ENCODE data around the gene CCDC127. TPM values are rescaled to one million over a fixed set of nuclear protein-coding genes. Genes with fewer than 3 reads are reported as not detected.

CCDC127 gene
- total RNA-seq, 1 donor from 2014 or later = 6.4 TPM

GRCh38 chr5:195401-196160, 22.4 kb downstream of the CCDC127 start:
- Mint-ChIP-seq H3K9me3 (no peaks in the 10 kb centered on the region), H3K27me3 (peaks cover 8% of the 10 kb centered on the region), H3K36me3 (ENCODE audit: low read depth) (no peaks in the 10 kb centered on the region), H3K4me3 (no peak overlapping the region), H3K4me1 (peaks cover 6% of the 10 kb centered on the region), H3K27ac (no peak overlapping the region)
- ATAC-seq (ENCODE audit: low read depth) (no peak), DNase-seq (no peak)
- CTCF ChIA-PET = interaction anchor here (0.6 kb wide), 1 partner anchor 10 kb away, joined by 3 read pairs; no protein-coding TSS in a partner anchor
- POLR2A ChIA-PET = no interaction called here
- TF ChIP-seq CTCF (IDR thresholded peaks at IDR 0.05) = no peak
- intact Hi-C loops (cut with micrococcal nuclease) = no loop called here

GRCh38 chr5:194603-195209, 23.2 kb downstream of the CCDC127 start:
- ChIA-PET POLR2A (no interaction called here), CTCF (no interaction called here)
- Mint-ChIP-seq H3K4me1 (peaks cover 4% of the 10 kb centered on the region), H3K27me3 (peaks cover 8% of the 10 kb centered on the region), H3K36me3 (ENCODE audit: low read depth) (no peaks in the 10 kb centered on the region), H3K9me3 (no peaks in the 10 kb centered on the region), H3K4me3 (no peak overlapping the region), H3K27ac (no peak overlapping the region)
- ATAC-seq (ENCODE audit: low read depth) (no peak), DNase-seq (no peak)
- intact Hi-C loops (cut with micrococcal nuclease) = no loop called here
- no peak for TF ChIP-seq CTCF (IDR thresholded peaks at IDR 0.05)

GRCh38 chr5:194102-194501, 23.9 kb downstream of the CCDC127 start:
- Mint-ChIP-seq H3K36me3 (ENCODE audit: low read depth) (no peaks in the 10 kb centered on the region), H3K27me3 (peaks cover 8% of the 10 kb centered on the region), H3K4me3 (no peak overlapping the region), H3K27ac (no peak overlapping the region), H3K9me3 (no peaks in the 10 kb centered on the region), H3K4me1 (peaks cover 4% of the 10 kb centered on the region)
- CTCF ChIA-PET = no interaction called here
- intact Hi-C loops (cut with micrococcal nuclease) = no loop called here
- POLR2A ChIA-PET = no interaction called here
- ATAC-seq (ENCODE audit: low read depth) = no peak
- no peak for DNase-seq
- TF ChIP-seq CTCF (IDR thresholded peaks at IDR 0.05) = no peak

- ATAC-seq (ENCODE audit: low read depth) = no peak
- H3K4me3 Mint-ChIP-seq = no peak overlapping the region
- H3K36me3 Mint-ChIP-seq (ENCODE audit: low read depth) = no peaks in the 10 kb centered on the region
- intact Hi-C loops (cut with micrococcal nuclease) = no loop called here
- no peak for TF ChIP-seq CTCF (IDR thresholded peaks at IDR 0.05)
- no peak overlapping the region for H3K27ac Mint-ChIP-seq
- peaks cover 11% of the 10 kb centered on the region for H3K27me3 Mint-ChIP-seq
- peaks cover 10% of the 10 kb centered on the region for H3K4me1 Mint-ChIP-seq
- DNase-seq = no peak
- ChIA-PET POLR2A (no interaction called here), CTCF (no interaction called here)
- no peaks in the 10 kb centered on the region for H3K9me3 Mint-ChIP-seq
These were observed 24.8 kb downstream of the CCDC127 start for GRCh38 chr5:192970-193831.

- peaks cover 11% of the 10 kb centered on the region for H3K27me3 Mint-ChIP-seq
- H3K27ac Mint-ChIP-seq = no peak overlapping the region
- POLR2A ChIA-PET = interaction anchor here (0.7 to 1.2 kb wide), 2 partner anchors 25 to 27 kb away, joined by 3 read pairs; partner anchors contain the start of genes CCDC127 and SDHA
- no peaks in the 10 kb centered on the region for H3K36me3 Mint-ChIP-seq (ENCODE audit: low read depth)
- peaks cover 11% of the 10 kb centered on the region for H3K4me1 Mint-ChIP-seq
- ATAC-seq (ENCODE audit: low read depth) (no peak), DNase-seq (no peak)
- TF ChIP-seq CTCF (IDR thresholded peaks at IDR 0.05) = no peak
- H3K9me3 Mint-ChIP-seq = no peaks in the 10 kb centered on the region
- CTCF ChIA-PET = no interaction called here
- no peak overlapping the region for H3K4me3 Mint-ChIP-seq
- intact Hi-C loops (cut with micrococcal nuclease) = no loop called here
These were observed 25.3 kb downstream of the CCDC127 start for GRCh38 chr5:192691-192969.
